ENCODE data around the gene POU6F1.
"Not testable (repeated sequence)": the region's sequence is repeated elsewhere in the genome, so short reads cannot be mapped to it uniquely, and the experiment has no call there.

The POU6F1 gene, protein sequence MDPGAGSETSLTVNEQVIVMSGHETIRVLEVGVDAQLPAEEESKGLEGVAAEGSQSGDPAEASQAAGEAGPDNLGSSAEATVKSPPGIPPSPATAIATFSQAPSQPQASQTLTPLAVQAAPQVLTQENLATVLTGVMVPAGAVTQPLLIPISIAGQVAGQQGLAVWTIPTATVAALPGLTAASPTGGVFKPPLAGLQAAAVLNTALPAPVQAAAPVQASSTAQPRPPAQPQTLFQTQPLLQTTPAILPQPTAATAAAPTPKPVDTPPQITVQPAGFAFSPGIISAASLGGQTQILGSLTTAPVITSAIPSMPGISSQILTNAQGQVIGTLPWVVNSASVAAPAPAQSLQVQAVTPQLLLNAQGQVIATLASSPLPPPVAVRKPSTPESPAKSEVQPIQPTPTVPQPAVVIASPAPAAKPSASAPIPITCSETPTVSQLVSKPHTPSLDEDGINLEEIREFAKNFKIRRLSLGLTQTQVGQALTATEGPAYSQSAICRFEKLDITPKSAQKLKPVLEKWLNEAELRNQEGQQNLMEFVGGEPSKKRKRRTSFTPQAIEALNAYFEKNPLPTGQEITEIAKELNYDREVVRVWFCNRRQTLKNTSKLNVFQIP

DNA sequence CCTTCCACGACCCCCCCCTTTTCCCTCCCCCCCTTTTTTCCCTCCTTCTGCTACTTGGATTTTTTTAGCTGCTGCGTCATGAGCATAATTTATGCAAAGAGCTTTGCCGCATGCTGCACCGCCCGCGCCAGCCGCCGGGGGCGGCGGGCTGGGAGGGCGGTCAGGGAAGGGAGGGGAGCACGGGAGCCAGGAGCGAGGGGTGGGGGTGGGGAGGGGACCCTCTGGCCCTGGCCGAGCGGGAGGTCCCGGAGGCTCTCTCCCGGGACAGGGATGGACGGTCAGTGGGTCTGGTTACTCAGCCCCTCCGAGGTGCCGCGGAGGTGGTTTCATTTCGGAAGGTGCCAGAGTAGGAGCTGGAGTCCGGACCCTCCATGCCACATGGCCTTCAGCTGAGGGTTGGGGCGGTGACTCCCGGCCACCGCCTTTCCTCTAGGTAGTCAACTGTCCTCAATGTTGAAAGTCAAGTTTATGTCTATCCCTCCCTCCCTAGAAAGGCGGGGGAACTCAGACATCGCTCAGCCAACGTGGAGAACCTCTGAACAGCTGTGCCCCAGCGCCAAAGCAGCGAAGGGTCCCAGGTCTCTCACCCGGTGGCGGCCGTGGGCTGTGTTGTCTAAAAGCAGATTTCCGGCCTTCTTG, at the start of gene POU6F1:
POU6F1 (minus strand) TSS at position 95 of the 639 bp plus-strand sequence. CDS start 11,226 bp downstream, outside the sequence.
- DNase-seq, result peak; percentile 49

DNA sequence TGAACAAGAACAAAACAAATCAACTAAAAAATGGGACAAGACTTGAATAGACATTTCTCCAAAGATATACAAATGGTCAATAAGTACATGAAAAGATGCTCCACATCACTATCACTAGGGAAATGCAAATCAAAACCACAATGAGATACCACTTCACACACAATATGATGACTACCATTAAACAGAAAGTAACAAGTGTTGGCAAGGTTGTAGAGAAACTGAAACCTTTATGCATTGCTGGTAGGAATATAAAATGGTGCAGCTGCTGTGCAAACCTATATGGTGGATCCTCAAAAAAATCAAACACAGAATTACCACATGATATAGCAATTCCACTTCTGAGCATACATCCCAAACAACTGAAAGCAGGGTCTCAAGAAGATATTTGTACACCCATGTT, 47.2 kb upstream of the POU6F1 start:
- no peak for DNase-seq

DNA sequence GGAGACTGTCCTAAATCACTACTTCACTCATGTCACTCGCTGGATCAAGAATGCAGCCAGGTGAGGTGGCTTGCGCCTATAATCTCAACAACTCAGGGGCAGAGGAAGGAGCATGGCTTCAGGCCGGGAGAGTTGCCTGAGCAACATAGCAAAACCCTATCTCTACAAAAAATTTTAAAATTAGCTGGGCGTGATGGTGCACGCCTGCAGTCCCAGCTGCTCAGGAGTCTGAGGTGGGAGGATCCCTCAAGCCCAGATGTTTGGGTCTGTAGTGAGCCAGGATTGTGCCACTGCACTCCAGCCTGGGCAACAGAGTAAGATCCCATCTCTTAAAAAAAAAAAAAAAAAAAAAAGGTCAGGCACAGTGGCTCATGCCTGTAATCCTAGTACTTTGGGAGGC, 46.4 kb upstream of the POU6F1 start:
- DNase-seq, result no peak

DNA sequence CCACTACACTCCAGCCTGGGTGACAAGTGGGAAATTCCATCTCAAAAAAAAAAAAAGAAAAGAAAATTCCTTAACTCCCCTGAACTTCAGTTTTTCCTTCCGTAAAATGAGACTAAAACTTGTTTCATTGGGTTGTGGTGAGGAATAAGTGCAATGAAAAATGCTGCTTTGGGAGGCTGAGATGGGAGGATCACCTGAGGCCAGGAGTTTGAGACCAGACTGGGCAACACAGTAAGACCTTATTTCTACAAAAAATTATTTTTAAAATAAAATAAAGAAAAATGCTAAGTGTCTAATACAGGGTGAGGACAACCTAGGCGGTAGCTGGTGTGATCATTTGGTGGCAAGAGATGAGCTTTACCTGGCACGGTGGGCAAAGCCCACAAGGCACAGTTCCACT, 45.5 kb upstream of the POU6F1 start:
- no peak for DNase-seq

DNA sequence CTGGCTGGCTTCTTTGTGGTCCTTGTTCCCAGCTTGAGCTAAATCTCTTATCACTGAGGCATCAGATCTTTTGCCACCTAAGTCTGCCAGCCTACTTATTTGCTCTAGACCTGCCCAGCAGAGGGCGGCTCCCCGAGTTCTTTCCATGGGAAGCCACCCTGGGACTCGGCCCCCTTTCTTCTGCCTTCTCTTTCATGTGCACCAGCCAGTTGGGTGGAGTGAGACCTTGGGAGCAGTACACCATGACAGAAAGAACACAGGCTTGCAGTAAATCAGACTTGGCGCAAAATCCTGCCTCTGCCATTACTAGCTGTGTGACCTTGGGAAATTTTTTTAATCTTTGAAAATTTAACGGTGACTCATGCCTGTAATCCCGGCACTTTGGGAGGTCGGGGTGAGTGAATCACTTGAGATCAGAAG, 44.9 kb upstream of the POU6F1 start:
- DNase-seq, result no peak

DNA sequence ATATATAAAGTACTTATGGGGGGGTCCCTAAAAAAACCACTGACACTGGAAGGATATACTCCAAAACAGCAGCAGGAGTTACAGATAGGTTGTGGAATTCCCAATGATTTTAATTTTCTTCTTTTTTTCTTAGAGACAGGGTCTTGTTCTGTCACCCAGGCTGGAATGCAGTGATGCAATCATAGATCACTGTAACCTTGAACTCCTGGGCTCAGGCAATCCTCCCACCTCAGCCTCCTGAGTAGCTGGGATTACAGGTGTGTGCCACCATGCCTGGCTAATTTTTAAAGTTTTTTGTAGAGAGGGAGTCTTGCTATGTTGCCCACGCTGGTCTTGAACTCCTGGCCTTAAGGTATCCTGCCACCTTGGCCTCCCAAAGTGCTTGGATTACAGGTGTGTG, 41.7 kb upstream of the POU6F1 start:
- DNase-seq, result not testable (repeated sequence)

DNA sequence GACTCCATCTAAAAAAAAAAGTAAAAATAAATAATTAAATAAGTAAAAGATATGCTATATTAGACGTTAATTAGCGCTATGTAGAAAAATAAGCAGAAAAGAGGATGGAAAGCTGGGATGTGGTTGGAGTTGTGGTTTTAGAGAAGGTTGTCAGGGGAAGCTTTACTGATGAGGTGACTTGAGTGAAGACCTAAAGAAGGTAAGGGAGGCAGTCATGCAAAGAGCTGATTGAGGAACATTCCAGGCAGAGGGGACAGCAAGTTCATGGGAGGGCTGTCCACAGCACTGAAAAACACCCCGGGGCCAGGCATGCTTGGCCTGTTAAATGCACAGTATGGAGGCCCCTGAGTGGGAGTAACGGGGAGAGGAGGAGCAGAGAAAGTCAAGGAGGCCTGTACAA, 36.7 kb upstream of the POU6F1 start:
- DNase-seq, result no peak

DNA sequence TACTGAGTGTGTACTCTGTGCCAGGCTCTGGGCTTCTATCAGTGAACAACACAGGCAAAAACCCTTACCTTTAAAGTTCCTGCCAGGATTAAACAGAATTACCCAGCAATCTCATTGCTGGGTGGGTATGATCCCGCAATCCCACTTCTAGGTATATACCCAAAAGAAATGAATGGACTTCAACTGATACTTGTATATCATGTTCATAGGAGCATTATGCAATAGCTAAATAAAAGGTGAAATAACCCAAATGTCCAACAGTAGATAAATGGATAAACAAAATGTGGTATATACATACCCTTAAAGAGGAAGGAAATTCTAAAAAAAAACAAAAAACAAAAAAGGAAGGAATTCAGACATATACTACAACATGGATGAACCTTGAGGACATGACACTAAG, 35.4 kb upstream of the POU6F1 start:
- no peak for DNase-seq

DNA sequence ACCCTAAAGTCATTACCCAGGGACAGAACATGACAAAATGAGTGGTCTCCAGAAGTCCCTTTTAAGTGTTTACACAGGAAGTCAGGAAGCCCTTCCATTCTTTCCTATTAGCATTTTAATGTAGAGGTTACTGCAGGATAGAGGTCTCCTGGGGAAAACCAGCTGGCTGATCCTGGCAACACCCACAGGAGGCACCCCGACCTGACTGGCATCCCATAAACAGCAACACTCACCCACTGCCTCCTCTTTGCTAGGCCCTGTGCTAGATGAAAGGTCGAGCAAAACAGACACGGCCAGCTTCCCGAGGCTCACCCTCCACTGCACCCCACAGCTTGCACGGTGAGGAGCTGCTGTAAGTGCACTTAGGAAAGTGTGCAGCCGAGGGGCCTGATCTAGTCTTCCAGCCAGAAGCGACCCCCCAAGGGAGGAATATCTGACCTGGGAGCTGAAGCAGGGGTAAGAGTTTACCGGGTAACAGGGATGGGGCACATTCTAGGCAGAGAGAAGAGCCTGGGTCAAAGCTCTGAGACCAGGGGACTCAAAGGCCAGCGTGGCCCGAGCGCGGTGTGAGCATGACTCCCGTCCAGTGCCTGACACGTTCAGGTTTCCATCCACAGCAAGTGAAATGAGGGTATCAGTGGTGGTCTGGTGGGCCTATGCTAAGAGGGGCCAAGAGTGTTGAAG, 29.8 kb upstream of the POU6F1 start:
- no peak for DNase-seq

DNA sequence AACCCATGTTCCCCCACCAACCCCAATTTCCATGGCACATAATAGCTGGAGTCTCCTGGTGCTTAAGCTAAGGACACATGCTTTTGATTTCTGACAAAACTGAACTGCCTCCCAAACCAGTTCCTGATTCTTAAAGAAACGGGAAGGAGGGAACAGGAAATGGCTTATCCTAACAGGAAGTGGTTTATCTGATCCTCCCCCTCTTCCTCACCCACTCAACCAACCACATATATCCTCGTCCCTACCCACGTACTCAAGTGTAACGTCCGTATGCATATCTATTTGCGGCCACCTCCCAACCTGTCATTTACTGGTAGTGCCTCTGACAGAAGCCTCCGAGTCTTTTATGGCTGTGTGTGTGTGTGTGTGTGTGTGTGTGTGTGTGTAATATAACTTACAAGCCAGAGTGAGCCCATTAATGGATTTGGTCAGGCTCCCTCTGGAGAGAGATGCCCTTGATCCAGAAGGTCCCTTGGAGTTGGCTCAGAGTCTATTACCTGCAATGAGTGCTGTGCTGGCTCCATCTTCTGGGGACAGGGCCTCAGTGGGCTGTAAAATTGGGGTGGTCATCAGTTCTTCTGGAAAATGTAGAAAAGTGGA, 28.5 kb upstream of the POU6F1 start:
- no peak for DNase-seq

DNA sequence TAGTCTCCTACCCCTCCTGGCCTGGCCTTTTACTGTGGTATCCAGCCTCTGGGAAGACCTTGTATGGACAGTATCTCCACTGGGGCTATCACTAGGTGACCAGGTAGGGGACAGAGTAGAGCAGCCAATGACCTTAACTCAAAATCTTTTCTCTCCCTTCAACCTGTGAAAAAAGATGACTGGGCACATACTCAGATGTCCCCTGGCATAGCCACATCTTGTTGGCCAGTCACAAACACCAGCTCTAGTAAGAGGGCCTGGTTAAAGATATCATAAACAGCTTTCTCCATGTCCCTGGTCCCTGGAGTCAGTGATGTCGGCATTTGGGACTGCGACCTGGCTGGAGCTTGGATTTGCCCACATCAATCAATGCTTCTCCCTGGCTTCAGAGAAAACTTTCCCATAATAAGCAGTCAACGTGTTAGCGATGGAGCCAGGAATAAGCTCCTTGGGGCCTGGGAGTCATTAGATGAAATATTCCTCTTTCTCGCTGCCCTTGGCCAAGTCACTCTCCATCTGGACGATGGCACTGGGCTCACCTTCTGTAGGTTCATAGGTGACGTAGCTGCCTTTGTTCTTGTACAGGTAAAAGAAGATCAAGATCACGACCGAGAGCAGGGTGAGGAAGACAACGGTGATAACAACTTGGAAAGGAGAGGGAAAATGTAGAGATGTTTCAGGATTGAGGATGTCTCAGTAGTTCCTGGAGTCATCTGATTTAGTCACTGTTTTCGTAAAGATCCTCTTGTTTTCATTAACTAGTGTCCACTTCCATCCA, 27.8 kb upstream of the POU6F1 start:
- no peak for DNase-seq

DNA sequence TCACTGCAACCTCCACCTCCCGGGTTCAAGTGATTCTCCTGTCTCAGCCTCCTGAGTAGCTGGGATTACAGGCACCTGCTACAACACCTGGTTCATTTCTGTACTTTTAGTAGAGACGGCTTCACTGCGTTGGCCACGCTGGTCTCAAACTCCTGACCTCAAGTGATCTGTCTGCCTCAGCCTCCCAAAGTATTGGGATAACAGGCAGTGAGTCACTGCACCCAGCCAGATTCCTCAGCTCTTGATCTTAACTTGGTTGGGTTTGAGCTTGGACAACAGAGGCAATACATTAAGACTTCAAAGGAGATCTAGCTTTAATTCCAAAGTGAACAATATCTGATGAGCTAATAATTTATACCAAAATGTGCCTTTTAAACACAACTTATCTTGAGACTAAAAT, 26.4 kb upstream of the POU6F1 start:
- DNase-seq, result no peak

DNA sequence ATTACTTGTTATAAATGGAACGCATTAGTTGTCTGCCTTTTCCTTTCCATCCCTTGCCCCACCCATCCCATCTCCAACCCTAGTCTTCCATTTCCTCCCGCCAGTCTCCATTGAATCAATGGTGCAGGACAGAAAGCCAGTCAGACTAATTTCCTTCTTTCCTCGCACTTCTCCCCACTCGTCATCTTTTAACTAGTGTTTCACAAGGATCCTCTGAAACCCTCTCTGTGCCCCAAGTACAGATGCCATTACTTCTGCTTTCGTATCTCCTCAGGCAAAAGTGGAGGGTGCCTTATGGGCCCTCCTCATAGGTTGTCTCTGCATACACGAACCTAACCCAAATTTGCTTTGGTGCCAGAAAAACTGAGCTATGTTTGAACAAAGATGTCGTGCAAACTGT, 25.0 kb upstream of the POU6F1 start:
- no peak for DNase-seq

DNA sequence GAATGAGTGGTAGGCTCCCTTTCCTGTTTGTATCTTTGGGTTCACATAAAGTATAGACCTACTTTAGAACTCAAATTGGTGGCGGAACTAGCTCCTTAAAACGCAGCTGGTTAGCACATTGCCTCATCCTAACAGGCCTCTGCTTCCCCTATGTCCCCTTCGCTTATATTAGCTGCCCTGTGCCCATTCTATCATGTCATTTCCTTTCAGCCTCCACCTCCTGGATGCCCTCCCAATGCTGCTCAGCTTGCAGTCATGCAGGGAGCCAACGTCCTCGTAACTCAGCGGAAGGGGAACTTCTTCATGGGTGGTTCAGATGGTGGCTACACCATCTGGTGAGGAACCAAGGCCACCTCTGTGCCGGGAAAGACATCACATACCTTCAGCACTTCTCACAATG, 24.3 kb upstream of the POU6F1 start:
- no peak for DNase-seq

DNA sequence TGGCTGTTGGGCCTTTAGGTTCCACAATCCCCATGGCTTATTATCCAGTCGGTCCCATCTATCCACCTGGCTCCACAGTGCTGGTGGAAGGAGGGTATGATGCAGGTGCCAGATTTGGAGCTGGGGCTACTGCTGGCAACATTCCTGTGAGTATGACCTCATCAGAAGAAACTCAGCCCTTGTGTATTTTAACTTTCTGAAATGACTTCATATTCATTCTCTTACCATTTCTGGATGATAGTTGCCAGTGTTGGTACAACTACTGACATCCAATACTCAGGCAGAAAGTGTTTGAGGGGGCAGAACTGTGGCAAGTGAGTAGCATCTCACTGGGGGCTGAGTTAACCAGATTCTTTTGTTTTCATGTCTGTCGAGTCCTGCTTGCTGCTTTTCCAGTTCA, 23.1 kb upstream of the POU6F1 start:
- DNase-seq, result no peak

DNA sequence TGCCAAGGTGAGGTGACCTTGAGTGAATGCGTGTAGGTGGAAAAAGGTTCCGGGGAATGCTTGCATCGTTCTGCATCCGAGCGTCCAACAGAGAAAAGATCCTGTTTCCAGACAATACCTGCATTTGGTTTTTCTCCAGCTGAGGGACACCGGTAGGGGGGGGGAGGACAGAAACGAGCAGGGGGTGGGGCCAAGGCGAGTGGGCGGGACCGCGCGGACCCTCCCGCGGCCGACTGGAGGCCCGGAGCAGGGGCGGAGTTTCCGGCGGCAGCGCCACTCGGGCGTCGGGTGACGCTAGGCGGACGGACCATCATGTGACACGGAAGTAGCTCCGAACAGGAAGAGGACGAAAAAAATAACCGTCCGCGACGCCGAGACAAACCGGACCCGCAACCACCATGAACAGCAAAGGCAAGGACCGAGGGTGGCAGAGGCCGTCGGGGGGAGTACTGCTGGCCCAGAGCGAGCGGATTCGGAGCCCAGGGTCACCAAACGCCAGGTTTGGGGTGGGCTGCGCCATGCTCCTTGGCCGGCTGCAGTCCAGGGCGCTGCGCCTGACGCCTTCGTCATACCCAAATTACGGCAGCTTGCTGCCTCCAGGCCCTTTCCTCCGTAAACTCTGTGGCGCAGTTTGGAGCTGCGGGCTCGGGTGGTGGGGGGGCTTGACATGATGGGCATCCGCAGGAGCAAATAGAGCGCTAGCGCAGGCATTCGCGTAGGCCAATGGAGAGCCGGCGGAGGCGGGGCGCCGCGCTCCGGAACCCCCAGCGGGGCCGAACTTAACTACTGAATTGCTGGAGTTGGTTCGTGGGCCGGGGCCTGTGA, 20.9 kb upstream of the POU6F1 start, which contains the start of gene DAZAP2:
DAZAP2 (plus strand) TSS at position 317 of the 825 bp plus-strand sequence; CDS start at position 399, 82 bp downstream.
- DNase-seq, result peak; percentile 85

DNA sequence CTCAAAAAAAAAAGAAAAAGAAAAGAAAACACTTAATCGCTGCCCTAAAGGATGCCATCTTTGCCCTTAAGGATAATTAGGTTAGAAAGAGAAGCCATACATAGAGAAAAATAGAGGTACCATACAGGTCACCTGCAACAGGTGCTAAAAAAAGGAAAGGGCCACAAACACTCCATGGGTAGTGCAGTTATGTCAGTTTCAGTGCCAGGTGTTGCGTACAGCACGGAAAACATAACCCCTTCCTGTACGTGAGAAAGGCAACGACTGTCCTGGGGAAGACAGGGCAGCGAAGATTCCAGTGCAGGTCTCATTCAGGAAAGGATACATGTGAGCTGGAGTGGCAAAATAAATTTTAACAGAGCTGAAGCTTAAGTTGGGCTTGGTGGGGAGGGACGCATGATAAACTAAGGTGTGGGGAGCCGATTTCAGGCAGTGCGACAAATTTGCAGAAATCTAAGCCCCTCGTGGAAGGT, 20.2 kb upstream of the POU6F1 start:
- DNase-seq, result peak; percentile 27

DNA sequence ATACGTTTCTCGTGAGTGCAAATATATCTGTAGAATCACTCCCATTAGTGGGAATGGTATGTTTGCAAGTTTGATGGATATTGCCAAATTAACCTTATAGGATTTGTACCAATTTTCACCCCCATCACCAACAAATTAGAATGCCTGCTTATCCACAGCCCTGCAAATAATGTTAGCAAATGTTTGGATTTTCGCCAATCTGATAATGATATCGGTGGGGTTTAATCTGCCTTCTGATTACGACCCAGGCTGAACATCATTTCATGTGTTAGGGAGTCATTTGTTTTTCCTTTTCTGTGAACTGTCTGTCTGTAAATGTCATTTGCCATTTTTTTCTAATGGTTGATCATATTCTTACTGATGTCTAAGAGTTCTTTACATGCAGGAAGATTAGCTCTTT, 16.7 kb upstream of the POU6F1 start:
- DNase-seq, result no peak

DNA sequence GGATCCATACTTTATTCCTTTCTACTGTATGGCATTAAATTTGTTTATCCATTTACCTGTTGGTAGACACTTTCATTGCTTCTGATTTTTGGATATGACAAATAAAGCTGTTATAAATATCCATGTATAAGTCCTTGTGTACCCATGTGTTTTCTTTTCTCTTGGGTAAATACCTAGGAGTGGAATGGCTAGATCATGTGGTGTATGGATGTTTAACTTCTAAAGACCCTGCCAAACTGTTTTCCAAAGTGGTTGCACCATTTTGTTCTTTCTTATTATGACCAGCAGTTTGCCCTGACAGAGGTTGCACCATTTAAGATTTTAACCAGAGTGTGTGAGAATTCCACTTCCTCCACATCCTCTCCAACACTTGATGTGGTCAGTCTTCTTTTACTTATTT, 14.8 kb upstream of the POU6F1 start:
- DNase-seq, result no peak

DNA sequence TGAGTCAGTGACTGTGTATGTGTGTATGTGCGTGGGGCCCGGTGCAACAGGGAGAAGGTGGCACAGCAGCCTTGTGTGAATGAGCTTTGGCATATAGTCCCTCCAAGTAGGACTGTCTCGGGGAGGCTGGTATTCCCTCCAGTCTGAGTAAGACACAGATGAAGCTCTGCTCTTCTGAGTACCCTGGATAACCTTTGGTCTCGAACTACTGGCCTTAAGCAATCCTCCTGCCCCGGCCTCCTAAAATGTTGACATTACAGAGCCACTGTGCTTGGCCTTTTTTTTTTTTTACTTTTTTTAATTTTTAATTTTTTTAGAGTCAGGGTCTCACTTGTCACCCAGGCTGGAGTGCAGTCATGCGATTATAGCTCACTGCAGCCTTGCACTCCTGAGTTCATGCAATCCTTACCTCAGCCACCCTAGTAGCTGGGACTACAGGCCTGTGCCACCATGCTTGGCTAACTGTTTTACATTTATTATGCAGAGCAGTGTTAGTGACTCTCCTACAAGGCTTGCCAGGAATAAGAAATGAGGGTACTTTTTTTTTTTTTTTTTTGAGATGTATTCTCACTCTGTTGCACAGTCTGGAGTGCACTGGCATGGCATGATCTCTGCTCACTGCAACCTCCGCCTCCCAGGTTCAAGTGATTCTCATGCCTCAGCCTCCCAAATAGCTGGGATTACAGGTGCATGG, 11.4 kb upstream of the POU6F1 start:
- DNase-seq, result no peak

Data from NCI-H1417 treated with DMSO at 0.1 percent for 48 hours (cell line).